Glomerular visceral epithelial cell (primary cell): ENCODE data around the gene SLC39A2.
"Not testable (repeated sequence)": the region's sequence is repeated elsewhere in the genome, so short reads cannot be mapped to it uniquely, and the experiment has no call there.

Experiments used
- DNase-seq: peaks from one replicate; pipeline ENCODE4 v3.0.0-alpha.2; 2016; ENCODE audit errors: extremely low spot score

Gene SLC39A2

DNA sequence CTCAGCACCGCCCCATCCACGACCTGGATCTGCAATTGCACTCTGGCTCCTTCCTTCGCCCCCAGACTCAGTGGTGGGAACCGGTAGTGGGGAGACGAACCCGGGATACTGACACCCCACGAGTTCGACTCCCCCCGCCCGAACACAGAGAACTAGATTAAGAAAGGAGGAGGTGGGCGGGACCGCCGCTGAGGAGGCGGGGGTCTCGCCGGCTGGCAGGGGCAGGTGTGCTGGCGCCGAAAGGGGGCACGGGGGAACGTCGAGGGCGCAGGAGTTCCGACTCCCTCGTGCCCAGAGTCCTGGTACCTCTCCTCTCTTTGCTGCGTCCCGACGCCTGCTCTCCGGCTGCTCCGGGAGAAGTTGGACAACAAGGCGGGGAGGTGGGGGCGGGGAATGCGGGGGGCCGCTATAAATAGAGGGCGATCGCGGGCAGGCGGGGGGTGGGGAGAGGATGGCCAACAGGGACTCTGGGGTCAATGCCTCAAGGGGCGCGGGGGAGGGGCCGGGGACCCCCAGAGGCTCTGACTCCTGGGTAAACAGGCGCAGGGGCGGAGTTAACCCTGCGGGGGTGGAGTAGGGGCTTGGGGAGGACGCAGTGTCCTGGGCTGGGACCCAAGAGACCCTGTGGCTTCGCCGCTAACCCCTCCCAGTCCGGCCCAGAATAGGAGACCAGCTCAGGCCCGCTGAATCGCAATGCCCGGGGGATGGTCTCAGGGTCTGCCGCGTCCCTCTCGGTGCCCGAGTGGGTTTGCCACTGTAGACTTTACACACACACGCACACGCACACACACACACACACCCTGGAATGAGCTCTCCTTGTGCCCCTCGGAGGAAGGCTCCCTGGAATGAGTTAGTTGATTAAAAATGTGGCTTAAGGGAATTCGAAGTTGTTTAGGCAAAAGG, 26.5 kb downstream of the SLC39A2 start:
- no peak for DNase-seq

DNA sequence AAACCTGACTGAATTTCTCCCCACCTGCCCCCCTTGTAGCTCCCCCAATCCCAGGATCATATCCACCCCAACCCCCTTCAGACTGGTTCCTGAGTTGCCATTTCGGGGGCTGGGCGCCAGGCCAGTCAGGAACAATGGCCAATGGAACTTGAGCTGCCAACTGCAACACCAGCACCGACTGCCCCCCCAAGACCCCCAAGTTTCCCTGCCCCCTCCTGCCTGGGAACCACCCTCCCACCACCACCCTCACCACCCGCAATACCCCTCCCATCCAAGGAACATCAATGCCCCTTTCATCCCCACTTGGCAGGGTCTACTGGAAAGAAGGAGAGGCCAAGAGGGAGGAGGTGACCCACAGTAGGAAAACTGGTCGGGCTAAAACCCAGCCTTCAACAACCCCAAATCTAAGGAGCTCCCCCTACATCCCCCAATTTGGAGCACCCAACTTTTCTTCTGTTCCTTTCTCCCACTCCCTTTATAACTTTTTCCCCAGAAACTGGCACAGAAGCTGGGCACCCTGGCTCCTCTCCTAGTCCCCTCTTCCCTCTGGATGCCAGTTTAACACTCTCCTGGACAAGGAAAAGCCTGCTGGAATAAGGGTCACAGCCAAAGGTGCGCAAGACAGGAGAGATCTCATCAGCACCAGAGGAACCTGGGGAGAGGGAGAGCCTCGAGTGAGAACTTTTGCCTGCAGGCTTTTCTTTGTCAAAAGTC, 27.3 kb downstream of the SLC39A2 start:
- DNase-seq, result no peak

DNA sequence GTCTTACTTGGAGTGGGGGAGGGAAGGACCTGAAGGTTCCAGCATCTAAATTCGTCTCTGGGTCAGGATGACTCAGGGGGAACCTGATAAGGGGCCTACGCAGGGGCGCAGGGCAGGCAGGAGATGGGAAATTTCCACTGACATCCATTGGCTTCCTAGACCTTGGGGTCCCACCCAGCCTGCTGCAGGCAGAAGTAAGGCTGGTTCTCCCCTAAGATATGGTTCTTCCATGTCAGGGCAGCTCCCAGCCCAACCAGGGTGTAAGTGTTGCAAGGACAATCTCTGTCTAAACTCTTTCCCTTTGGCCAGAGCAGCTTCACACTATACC, 27.9 kb downstream of the SLC39A2 start:
- no peak for DNase-seq

- DNase-seq, result no peak
Observed at GRCh38 chr14:21029917-21030316, 30.8 kb downstream of the SLC39A2 start, which contains the start of gene TPPP2. Gene TPPP2 (plus strand): TSS chr14:21030217. CDS start chr14:21030582, 365 bp downstream.

- DNase-seq, result no peak
Observed at GRCh38 chr14:21030531-21030930, 31.4 kb downstream of the SLC39A2 start.

- DNase-seq, result no peak
Observed at GRCh38 chr14:21032326-21033132, 33.4 kb downstream of the SLC39A2 start.

DNA sequence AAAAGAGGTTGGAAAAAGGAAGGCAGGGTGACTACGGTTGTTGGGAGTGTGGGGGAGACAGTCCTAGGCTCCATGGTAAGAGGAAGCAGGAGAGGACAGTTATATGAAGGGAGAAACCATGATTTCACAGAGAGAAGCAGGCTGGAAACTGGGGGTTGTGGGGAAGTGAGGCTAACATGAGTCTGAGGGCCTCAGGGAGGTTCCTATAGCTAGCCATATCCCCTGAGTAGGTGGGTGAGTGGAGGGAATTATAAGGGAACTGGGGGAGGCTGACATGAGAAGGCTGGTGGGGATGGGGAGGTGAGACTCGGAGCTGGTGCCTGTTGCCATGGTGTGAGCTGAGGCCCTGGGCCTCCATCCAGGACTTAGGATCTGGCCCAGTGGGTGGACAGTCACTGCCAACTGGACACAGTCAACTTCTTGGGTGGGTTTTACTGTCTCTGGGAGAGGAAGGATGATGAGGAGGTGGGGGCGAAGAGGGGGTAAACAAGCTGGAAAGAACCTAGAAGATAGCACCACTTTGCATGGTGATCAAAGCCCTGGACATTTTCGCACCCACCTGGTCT, 34.1 kb downstream of the SLC39A2 start:
- DNase-seq, result no peak

DNA sequence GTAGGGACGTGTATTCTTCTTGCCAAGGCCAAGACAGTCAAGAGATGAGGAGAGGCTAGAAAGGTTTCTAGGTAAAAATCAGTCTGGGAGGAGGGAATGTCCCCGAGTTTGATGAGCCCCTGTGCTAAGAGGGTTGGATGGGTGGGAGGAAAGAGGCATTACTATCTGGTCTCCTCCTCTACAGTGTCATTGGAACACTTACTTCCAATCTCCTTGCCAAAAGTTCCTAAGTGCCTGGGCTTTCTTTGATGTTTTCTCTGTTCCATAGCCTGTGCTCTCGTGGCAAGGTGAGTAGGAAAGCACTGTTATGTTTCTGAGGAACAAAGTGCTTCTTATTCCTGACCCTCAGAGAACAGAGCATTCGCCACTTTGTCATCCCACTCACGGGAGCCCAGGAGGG, 35.6 kb downstream of the SLC39A2 start, which contains the start of gene RNASE13:
TSS of gene RNASE13 (minus strand) at position 101 of the 400 bp plus-strand sequence. CDS start 519 bp downstream, outside the sequence.
- DNase-seq, result no peak

DNA sequence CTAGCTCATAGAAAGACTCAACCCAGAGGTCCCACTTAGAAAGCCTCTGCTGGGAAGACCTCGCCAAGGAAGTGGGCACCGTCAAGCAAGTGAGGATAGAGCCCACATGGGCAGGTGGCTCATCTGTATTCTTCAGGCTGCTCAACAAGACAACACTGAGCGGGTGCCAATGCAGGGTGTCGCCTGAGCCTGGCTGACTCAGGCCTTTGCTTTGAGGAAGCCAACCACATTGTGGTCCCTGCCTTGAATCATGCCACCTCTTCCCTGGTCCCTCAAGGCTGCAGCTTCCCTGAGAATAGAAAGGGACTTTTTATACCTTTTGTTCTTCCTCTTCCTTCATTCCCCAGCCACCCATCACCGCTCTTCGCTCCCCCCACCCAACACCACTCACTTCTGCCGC, 37.7 kb downstream of the SLC39A2 start:
- DNase-seq, result no peak

GRCh38 chr14:21037156-21037555, 38.1 kb downstream of the SLC39A2 start:
- DNase-seq, result no peak

- no peak for DNase-seq
Observed at GRCh38 chr14:21038441-21039422, 39.6 kb downstream of the SLC39A2 start.

DNA sequence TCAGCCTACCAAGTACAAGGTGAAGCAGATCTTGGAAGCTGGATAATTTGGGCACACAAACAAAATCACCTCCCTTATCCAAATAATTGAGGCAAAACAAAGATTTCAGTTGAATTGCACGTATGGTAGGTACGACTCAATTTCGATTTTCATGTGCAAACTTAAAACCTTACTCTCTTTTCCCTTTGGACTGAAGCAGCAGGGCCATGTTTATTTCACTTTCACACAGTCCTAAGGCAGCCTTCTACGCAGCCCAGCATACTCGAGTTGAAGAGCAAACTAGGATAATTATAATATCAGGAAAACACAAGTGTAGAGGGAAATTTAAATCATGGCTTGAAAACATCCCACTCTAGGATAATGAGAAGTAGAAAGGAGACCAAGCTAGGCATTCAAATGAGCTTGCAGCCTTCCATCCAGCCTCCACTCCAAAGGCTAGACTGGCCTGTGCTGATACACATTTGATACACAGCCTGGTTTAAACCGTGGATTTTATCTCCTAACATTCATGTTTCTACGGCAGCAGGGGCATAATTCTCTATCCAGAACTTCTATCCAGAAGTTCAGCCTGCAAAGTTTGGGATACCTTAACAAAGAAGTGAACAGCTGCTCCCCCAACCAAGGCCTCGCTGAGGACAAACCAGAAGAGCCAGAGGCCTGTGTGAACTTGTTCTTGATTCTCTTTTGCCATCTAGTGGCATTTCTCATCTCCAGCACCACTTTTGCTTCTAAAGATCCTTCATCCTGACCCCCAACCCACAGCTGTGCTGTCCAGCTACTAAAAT, 40.7 kb downstream of the SLC39A2 start:
- DNase-seq, result peak; percentile 48

DNA sequence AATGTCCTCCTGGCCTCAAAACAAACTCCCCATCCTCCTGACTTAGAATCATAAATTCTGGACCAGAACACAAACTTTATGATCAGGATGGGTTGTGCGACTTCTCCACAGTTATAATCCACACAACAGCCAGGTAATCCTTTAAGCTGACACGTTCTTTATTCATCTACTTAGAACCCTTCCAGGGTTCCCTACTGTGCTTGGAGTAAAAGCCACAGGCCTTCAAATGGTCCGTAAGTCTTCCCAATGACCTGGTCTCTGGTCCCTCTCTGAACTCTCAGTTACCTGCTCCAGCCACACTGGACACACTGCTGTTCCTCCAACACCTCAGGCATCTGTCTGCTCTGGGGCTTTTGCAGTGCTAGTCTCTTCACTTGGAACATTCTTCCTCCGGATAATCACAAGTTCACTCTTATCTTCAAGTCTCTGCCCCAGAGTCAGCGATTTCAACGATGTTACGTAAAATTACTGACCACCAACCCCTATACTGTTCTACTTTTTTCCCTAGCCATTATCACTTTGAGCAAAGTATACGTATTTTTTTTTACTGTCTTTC, 41.4 kb downstream of the SLC39A2 start:
- no peak for DNase-seq

- not testable (repeated sequence) for DNase-seq
Observed at GRCh38 chr14:21040941-21041340, 41.8 kb downstream of the SLC39A2 start.

- peak; percentile 55 for DNase-seq
Observed at GRCh38 chr14:21041676-21042433, 42.8 kb downstream of the SLC39A2 start, which contains the start of gene RNASE7. Gene RNASE7 (plus strand): TSS chr14:21042362. CDS start chr14:21042993, 631 bp downstream.

- peak; percentile 61 for DNase-seq
Observed at GRCh38 chr14:21042918-21043317, 43.8 kb downstream of the SLC39A2 start.

GRCh38 chr14:21043387-21043973, 44.4 kb downstream of the SLC39A2 start:
- DNase-seq, result no peak
